ENCODE data around the gene ZNG1B.
"Not testable (repeated sequence)": the region's sequence is repeated elsewhere in the genome, so short reads cannot be mapped to it uniquely, and the experiment has no call there.

The ZNG1B gene

DNA sequence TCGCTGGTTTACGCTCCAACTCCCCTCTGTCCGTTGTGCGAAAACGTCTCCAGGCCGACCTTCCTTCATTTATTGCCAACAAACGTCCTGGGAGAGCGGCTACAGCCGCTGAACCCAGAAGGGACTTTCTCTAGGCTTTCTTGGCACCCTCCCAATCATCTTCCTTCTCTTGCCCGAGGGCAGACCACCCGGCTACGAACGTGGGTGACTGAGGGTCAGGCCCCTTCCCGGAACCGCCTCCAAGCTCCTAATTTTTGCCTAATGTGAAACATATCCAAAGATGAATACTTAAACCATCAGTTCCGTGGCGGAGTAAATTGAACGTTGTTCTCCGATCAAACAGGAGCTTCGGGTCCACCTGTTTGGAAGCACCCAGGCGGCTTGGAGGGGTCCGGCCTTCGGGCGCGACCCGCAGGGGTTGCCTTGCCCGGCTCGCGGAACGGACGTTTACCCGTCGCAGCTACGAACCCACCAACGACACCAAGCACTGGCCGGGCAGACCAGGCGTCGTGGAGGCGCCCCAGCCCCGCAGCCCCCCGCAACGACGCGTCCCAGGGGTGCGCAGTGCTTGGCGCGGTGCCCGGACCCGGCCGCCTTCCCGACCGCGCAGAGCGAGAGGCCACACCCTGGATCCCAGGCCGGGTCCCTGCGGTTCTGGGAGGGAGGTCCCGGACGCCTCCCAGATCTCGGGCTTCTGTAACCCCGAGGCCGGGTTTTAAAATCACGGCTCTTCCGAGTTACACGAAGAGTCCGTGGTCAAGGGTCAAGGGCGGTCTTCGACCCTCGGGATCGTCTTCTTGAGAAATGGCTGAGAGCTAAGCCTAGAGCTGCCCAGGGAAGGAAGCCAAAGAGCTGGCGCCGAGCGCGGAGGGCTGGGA, 65.0 kb downstream of the ZNG1B start:
- H2AK5ac ChIP-seq (ENCODE audit: low read length, severe bottlenecking); H2BK120ac ChIP-seq (ENCODE audit: low read depth, low read length); H3K4me1 ChIP-seq (ENCODE audit: control insufficient read depth, insufficient read depth, low read depth, low read length); H3K9me3 ChIP-seq (ENCODE audit: control insufficient read depth, low read length); H4K91ac ChIP-seq (ENCODE audit: low read length); H3K36me3 ChIP-seq (ENCODE audit: control insufficient read depth in 1 of 2, insufficient read depth in 2 of 2, low read depth in 1 of 2, low read length in 2 of 2); H3K9ac ChIP-seq (ENCODE audit: low read length); H3K27ac ChIP-seq (ENCODE audit: low read length, poor library complexity, severe bottlenecking); H2BK15ac ChIP-seq (ENCODE audit: low read depth, poor library complexity, severe bottlenecking); H4K8ac ChIP-seq (ENCODE audit: low read length); H3K23ac ChIP-seq (ENCODE audit: low read length in 2 of 2); DNase-seq; H2BK12ac ChIP-seq (ENCODE audit: low read length in 2 of 2); H3K79me1 ChIP-seq (replicated peaks; ENCODE audit: low read length, poor library complexity, severe bottlenecking); H3K4ac ChIP-seq (ENCODE audit: low read depth in 1 of 2, low read length in 2 of 2); H2BK5ac ChIP-seq (ENCODE audit: low read depth, low read length, poor library complexity, severe bottlenecking); H3K18ac ChIP-seq (ENCODE audit: low read depth in 1 of 2, low read length in 2 of 2); H2AFZ ChIP-seq (ENCODE audit: low read depth, low read length); H3K14ac ChIP-seq (ENCODE audit: low read length in 2 of 2): not testable (repeated sequence)
- WGBS, result under 1% methylated on average over 36 of the region's 73 CpGs
- peaks cover 6 to 25% of the 10 kb centered on the region in 2 experiments for H3K27me3 ChIP-seq (ENCODE audit: control insufficient read depth in 1 of 2, insufficient read depth in 1 of 2, low read length in 2 of 2)
- peak overlapping the region in 1 of 2 experiments; percentile 73 for H3K4me3 ChIP-seq (ENCODE audit: insufficient read depth in 1 of 2, low read depth in 1 of 2, low read length in 2 of 2)
- H3K4me2 ChIP-seq (ENCODE audit: low read length, poor library complexity, severe bottlenecking), result peak overlapping the region; percentile 79

DNA sequence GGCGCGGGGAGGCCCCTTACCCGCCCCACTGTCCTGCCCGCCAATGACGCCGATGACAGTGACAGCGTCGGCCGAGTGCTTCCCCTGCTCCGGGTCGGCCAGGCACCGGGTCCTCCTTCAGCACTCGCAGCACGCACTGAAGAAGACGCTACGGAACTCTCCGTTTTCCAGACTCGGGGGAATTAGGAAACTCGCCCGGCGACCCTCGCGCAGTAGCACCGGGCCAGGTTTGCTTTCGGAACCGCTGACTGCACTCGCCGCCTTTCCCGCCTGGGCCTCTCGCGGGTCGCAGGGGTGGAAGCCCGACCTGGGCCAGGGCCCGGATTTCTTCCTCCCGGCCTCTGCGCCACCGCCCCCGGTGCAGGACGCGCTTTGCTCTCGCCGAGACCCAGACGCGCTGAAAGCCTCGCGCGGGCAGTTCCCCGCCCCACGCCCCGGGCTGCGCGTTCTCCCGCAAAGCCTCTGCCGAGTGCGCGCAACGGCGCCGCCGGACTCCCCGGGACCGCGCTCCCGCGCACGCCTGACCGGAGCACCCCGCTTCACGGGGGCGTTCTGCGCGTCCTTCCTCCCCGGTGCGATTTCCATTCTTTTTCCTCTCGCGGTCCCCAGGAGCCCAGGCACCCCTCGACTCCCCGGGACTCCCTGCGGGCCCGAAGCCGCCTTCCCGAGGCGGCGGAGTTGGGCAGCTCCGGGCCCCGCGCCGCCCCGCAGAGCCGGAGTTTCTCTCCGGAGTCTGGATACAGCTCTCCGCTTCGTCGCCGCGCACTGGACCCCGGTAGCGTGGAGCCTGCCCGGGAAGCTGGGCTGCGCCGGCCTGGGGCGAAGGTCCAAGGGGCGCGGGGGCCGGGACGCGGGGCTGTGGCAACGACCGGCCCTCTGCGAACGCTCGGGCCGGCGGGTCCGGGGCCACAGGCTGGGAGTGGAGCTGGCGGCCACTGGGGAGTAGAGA, 65.9 kb downstream of the ZNG1B start:
- not testable (repeated sequence) for H3K9ac ChIP-seq (ENCODE audit: low read length); H2BK12ac ChIP-seq (ENCODE audit: low read length in 2 of 2); H3K18ac ChIP-seq (ENCODE audit: low read depth in 1 of 2, low read length in 2 of 2); H3K4me1 ChIP-seq (ENCODE audit: control insufficient read depth, insufficient read depth, low read depth, low read length); H2AK5ac ChIP-seq (ENCODE audit: low read length, severe bottlenecking); H3K36me3 ChIP-seq (ENCODE audit: control insufficient read depth in 1 of 2, insufficient read depth in 2 of 2, low read depth in 1 of 2, low read length in 2 of 2); H2AFZ ChIP-seq (ENCODE audit: low read depth, low read length); H2BK15ac ChIP-seq (ENCODE audit: low read depth, poor library complexity, severe bottlenecking); H2BK120ac ChIP-seq (ENCODE audit: low read depth, low read length); H4K8ac ChIP-seq (ENCODE audit: low read length); H3K27ac ChIP-seq (ENCODE audit: low read length, poor library complexity, severe bottlenecking); H3K79me1 ChIP-seq (replicated peaks; ENCODE audit: low read length, poor library complexity, severe bottlenecking); H2BK5ac ChIP-seq (ENCODE audit: low read depth, low read length, poor library complexity, severe bottlenecking); H3K14ac ChIP-seq (ENCODE audit: low read length in 2 of 2); H3K4ac ChIP-seq (ENCODE audit: low read depth in 1 of 2, low read length in 2 of 2); H3K9me3 ChIP-seq (ENCODE audit: control insufficient read depth, low read length); H3K23ac ChIP-seq (ENCODE audit: low read length in 2 of 2); H4K91ac ChIP-seq (ENCODE audit: low read length)
- 0% methylated on average over 13 of the region's 116 CpGs for WGBS
- H3K4me2 ChIP-seq (ENCODE audit: low read length, poor library complexity, severe bottlenecking), result peak overlapping the region; percentile 79
- H3K4me3 ChIP-seq (ENCODE audit: insufficient read depth in 1 of 2, low read depth in 1 of 2, low read length in 2 of 2), result peak overlapping the region in 1 of 2 experiments; percentile 73
- DNase-seq, result peak; percentile 27
- H3K27me3 ChIP-seq (ENCODE audit: control insufficient read depth in 1 of 2, insufficient read depth in 1 of 2, low read length in 2 of 2), result peaks cover 11 to 30% of the 10 kb centered on the region in 2 experiments

DNA sequence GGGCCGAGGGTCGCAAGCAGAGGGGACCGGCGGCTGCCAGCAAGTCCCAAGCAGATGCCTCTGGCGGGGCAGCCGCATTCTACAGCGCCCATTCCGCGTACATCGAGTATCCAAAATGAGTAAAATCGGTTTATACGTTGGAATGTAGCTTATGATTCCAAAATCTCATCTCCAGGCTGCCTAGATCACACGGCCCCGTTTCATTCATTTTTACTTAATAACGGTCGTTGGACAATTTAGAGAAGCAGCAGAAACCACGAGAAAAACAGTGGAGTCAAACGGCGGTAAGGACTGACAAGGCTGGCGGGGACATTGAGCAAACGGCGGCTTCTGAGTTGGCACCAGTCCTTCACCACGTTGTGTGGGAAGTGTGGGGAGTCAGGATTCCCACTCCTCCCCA, 66.6 kb downstream of the ZNG1B start:
- not testable (repeated sequence) for H2AFZ ChIP-seq (ENCODE audit: low read depth, low read length)

More for the DNA sequence above, 66.6 kb downstream of the ZNG1B start:
- H2BK15ac ChIP-seq (ENCODE audit: low read depth, poor library complexity, severe bottlenecking); H2BK12ac ChIP-seq (ENCODE audit: low read length in 2 of 2); H2BK5ac ChIP-seq (ENCODE audit: low read depth, low read length, poor library complexity, severe bottlenecking); H3K4me1 ChIP-seq (ENCODE audit: control insufficient read depth, insufficient read depth, low read depth, low read length); H4K8ac ChIP-seq (ENCODE audit: low read length); H2BK120ac ChIP-seq (ENCODE audit: low read depth, low read length); H3K36me3 ChIP-seq (ENCODE audit: control insufficient read depth in 1 of 2, insufficient read depth in 2 of 2, low read depth in 1 of 2, low read length in 2 of 2); H3K4ac ChIP-seq (ENCODE audit: low read depth in 1 of 2, low read length in 2 of 2); H3K23ac ChIP-seq (ENCODE audit: low read length in 2 of 2); H3K4me2 ChIP-seq (ENCODE audit: low read length, poor library complexity, severe bottlenecking); H3K9me3 ChIP-seq (ENCODE audit: control insufficient read depth, low read length); H3K14ac ChIP-seq (ENCODE audit: low read length in 2 of 2); H2AK5ac ChIP-seq (ENCODE audit: low read length, severe bottlenecking); H3K79me1 ChIP-seq (replicated peaks; ENCODE audit: low read length, poor library complexity, severe bottlenecking); H3K27ac ChIP-seq (ENCODE audit: low read length, poor library complexity, severe bottlenecking); H3K9ac ChIP-seq (ENCODE audit: low read length); H3K18ac ChIP-seq (ENCODE audit: low read depth in 1 of 2, low read length in 2 of 2); H3K4me3 ChIP-seq (ENCODE audit: insufficient read depth in 1 of 2, low read depth in 1 of 2, low read length in 2 of 2); H4K91ac ChIP-seq (ENCODE audit: low read length): not testable (repeated sequence)
- 7% methylated on average over 6 of the region's 23 CpGs for WGBS
- peaks cover 11 to 33% of the 10 kb centered on the region in 2 experiments for H3K27me3 ChIP-seq (ENCODE audit: control insufficient read depth in 1 of 2, insufficient read depth in 1 of 2, low read length in 2 of 2)
- DNase-seq, result peak; percentile 2

All from mesenchymal stem cell (in vitro differentiated cells and primary cell).